Inferior parietal cortex (tissue), 1 donor: ENCODE results near the gene TNFRSF18.

ENCODE experiments used
- DNase-seq: peaks from one replicate; pipeline ENCODE4 v3.0.0-alpha.2; 2016; ENCODE audit errors: extremely low spot score

The TNFRSF18 gene

DNA sequence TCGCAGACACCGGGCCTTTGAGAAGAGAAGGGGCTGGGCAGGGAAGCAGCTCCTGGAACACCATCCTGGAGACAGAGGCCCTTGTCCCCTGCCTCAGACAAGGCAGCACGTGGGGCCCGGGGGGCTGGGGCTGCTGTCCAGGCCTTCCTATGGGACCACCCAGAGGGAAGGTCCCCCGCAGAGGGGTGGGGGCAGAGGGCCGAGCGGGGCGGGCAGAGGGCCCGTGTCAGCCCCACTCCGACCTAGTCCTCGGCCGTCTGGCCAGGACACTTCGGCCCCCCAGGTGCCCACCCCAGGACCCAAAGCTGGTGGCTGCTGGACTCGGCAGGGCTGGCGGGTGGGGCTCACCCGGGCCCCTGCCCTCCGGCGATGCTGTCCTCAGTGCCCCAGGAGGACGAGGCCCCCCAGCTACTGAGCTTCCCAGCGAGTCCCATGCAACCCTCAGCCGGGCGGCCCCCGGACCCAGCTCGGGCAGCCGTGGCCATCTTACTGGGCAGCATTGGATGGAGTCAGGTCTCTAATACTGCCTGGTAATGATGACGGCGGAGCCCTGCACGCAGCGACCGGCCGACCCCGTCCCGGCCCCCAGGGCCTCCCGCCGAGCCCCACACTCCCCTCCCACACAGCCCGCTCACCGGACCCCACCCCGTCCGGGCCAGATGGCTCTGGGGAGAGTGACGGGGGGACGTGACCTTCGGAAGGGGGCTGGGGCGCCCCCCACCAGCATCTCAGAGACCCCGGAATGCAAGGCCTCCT, 39.6 kb downstream of the TNFRSF18 start:
- no peak for DNase-seq

DNA sequence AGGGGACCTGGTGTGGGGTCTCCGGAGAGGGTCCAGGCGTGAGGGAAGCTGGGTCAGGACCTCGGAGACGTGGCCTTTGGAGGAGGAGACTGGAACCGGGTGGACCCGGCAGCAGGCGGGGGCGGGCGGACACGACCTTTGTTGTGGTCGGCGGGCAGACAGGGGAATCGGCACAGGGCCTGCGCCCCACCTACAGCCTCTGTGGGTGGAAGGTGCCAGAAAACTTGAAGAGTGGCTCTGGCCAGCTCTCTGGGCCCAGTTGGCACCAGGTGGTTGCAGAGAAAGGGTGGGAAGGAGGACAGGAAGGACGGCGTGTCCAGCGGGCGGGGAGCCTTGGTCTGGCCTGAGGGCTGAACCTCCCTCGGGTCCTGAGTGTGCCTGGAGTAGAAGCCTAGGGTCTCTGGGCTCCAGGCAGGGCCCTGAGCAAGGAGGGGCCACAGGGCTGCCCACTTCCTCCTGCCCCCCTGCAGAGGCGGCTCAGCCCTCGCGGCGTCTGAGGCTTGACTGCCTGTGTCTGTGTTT, 40.4 kb downstream of the TNFRSF18 start:
- no peak for DNase-seq

DNA sequence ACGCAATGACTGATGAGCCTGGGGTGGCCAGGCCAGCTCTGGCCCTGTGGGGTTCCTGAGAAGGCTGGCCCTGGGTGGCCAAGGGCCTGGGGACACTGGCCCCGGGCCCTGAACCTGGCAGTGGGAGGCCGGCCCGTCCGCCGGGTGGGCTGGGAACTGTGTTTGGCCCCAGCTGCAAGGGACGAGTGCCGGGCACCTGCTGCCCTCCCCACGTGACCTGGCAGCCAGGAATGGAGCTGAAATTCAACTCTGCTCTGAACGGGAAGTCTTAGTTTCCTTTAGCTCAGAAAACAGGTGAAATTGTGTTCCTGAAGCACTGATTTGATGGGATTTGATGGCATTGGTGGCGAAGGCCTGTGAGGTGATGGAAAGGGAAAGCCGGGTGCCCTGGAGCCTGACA, 40.9 kb downstream of the TNFRSF18 start:
- no peak for DNase-seq

DNA sequence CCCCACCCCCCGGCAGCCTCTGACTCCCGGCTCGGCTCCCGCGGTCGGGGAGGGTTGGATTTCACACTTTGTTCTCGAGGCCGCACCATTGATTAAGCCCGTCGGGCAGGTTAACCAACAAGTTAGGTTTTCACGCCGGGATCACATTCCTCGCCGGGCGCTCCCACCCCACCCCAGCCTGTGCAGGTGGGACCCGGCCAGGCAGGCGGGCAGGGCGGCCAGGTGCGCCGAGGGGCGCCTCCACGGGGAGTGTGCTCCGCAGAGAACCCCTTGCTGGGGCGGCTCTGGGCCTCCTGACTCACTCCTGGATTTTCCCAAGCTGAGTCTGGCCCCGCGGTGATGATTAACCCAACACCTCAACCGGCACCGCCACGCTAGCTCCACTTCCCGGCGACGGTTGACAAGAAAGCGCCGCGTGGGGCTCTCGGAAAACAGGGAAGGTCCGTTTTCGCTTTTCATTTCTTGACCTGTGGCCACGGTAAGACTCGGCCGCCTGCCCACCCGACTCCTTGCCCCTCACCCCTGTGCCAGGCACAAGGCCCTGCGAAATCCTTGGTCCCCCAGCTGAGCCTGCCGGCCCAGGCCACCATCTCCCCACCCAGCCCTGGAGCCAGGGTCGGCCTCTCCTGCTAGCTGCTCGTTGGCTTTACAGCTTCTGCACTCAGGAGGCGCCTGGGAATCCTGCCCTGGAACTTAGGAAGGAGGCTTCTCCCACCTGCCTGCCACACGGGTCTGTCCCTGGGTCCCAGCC, 41.5 kb downstream of the TNFRSF18 start:
- DNase-seq: no peak

DNA sequence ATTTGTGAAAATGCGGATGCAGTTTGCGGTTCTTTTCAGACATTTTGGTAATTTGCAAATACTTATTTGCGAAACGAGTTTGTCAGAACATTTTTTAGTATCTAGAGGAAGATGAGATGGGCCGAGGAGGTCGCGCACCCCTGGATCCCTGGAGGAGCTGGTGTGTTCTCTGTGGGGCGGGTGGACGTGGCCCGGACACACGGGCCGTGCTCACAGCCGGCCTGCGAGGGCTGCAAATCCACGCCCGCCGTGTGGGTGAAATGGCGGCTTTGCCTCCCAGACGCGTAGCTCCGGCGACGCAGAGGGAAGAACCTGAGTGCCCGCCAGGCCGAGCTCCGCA, 42.1 kb downstream of the TNFRSF18 start:
- DNase-seq: no peak

DNA sequence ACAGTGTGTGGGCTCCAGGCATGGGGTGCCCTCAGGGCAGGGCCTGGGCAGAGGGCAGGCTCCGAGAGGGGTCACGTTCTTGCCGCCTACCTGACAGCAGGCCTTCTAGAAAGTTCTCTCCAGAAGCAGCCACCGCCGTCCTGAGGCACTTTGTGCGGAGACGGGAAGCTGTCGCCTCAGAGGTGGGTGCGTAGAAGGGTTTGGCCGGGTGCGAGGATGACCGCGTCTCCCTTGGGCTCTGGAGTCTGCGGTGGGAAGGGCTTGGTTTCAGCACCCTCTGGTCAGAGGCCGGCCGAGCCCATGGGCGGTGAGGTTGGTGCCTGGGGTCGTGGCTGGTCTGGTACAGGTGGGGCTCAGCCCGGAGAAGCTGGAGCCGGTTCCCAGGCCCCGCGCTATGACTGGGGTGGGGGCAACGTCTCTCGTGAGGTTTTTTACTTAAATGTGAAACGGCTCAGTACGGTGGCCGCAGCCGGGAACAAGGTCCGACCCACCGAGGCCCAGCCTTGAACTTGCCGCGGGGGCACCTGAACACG, 42.8 kb downstream of the TNFRSF18 start:
- no peak for DNase-seq

DNA sequence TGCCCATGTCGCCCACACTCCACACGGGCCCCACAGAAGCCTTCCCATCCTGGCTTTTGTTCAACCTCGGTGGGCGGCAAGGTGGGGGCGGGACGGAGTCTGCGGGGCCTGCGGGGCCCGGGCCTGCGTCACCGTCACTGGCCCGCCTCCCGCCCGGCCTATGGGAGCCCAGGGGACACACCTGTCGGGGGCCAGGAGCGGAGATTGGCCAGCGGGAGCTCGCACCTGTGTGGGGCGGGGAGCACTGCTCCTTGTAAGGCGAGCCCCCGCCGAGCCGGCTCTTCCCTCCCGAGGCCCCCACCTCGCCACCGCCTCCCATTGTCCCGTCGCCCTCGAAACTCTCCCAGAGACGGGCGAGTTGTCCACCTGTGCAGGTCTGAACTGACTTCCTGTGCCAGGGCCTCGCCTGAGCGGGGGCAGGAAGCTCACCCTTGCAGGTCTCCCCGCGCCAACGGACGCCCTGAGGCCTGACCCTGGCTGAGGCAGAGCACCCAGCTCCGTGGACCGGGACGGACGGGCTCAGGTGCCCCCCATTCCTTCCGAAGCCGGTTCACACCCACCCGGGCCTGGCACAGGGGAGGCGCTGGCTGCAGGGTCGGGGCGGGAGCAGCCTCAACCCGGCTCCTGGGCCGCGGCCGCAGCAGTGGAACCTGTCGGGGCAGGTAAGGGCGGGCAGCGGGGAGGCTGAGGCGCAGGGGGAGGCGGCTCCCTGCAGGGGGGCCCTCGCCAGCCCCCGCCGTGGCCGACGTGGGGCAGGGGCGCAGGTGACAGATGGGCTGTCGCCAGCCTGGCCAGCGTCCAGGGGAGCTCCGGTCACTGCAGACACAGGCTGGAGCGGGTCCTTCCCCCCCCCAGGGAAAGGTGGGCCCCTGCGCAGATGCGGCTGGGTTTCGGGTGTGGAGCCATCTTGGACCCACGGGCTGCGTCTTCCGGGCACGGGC, 43.5 kb downstream of the TNFRSF18 start:
- no peak for DNase-seq

DNA sequence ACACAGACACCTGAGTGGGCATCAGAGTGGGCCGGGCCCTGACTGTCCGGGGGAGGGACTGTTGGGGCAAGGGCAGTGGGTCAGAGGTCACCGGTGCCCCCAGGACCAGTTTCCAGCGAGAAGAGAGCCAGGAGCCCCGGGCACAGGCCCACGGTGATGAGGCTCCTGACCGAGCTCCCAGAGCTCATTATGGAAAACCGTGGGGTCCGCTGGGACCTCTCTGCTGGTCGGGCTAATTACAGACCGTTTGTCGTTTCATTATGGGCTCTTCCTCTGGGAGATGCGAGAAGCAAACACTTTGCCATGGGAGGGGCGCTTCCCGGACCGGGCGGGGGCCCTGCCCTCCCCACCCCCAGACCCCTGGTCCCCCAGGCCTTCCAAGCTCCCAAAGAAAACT, 44.7 kb downstream of the TNFRSF18 start:
- no peak for DNase-seq

DNA sequence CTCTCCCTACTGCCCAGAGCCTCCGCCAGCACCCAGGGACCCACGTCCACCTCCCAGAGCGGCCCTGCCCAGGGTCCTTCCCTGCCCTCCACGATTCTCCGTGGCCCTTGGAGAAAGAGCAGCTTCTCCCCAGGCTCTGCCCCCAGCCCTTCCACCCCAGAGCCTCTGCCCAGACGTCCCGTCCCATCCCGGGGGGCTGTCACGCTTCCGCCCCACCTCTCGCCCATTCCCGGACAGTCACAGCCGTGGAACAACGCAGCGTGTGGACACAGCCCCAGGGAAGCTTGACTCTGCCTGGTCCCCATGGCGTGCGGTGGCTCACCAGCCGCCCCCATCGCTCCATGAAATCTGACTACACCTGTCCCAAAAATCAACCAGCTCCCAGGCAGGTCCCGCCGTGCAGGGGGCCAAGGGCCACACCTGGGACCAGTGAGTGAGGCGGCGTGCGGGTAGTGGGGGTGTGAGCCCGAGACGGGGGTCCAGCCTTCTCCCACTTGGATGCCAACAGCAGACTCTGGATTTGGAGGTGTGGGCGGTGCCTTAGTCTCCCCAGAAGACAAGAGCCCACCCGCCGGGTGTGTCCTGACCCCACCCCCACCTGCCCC, 45.2 kb downstream of the TNFRSF18 start:
- DNase-seq: no peak

DNA sequence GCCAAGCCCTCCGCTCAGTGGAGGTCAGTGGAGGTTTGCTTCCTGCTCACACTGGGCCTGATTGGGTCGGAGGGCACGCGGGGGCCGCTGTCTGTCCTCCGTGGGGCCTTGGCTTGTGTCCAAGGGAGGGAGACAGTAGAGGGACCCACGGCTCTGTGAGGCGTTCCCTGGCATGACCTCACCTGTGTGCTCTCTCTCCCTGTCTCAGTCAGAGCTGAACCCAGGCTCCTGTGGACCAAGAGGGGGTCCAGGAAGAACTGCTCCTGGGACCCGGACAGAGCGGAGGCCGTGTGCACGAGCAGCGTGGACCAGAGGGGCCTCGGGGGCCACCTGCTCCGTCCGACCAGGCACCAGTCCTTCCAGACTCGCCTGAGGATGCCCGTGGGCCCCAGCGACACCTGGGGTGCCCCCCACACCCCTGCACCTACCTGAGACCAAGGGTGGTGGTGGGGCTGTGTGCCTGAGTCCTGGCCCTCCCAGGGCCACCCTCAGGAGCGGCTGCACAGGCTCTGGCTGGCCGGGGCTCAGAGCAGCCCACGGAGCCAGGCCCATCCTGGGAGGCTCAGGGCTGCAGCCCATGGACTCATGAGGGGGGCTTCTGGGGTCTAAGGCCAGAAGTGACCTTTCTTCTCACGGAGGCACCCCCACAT, 46.0 kb downstream of the TNFRSF18 start:
- no peak for DNase-seq

DNA sequence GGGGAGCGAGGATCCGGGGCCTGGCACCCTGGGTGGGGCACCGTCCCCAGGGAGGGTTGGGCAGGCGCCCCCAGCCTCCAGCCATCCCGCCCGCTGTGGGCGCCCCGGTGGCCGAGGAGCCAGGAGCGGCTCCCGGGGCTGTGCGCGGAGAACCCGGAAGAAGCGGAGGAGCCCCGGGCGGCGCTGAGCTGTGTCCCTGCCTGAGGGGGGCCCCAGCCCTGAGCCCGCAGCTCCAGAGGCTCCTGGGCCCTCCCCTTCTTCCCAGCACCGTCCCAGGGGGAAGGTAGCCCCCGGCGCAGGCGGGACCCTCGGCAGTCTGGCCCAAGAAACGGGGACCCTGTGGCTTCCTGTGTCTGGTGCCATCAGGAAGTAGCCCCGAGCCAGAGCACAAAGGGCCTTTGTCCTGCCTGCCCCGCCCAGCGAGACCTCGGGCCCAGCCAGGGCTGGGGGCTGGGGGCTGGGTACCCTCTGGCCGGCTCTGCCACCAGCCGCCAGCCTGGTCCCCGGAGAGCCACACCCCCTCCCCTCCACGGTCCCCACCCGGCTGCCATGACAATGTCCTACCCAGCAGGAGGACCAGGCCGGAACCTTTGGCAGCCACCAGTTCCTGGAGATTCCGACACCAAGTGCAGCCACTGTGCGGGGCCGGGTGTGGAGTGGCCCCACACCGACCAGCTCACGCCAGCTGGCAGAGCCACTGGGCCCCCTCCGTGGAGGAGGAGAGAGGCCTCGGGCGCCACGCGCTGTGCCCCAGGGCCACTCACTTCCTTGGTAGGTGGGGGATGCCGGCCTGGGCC, 48.3 kb downstream of the TNFRSF18 start:
- peak; percentile 65 for DNase-seq

DNA sequence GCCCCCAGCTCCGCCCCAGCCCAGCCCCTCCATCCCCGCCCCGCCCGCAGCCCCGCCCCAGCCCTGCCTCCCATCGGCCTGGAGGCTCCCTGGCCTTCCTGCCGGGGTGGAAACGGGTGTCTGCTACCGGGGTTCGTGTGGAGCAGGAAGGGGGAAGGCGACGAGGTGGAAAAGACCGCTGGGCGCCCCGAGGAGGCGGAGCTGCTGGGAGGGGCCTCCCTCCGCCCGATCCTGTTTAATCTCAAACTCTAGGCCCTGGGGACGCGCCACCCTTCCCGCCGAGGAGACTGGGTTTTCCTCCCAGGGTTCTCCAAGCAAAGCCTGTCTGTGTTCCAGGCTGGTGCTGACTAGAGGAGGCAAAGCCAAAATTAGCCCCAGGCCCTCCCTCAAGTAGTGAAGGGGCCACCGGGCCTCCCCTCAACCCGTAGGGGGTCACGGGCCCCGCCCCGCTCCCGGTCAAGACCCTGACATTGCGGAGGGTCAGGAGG, 48.9 kb downstream of the TNFRSF18 start:
- DNase-seq: peak; percentile 63

DNA sequence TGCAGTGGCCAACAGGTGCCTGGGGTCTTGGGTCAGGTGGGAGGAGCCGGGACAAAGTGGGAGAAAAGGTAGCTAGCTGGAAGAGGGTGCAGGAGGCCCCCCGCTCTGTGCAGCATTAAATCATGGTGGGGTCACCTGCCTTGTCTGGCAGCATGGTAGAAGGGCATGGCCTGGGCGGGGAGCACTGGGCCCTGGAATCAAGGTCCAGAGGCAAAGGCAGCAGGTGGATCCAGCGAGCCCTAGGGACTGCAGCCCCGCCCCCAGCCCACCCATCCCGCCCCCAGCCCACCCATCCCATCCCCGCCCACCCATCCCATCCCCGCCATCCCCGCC, 49.4 kb downstream of the TNFRSF18 start:
- no peak for DNase-seq

DNA sequence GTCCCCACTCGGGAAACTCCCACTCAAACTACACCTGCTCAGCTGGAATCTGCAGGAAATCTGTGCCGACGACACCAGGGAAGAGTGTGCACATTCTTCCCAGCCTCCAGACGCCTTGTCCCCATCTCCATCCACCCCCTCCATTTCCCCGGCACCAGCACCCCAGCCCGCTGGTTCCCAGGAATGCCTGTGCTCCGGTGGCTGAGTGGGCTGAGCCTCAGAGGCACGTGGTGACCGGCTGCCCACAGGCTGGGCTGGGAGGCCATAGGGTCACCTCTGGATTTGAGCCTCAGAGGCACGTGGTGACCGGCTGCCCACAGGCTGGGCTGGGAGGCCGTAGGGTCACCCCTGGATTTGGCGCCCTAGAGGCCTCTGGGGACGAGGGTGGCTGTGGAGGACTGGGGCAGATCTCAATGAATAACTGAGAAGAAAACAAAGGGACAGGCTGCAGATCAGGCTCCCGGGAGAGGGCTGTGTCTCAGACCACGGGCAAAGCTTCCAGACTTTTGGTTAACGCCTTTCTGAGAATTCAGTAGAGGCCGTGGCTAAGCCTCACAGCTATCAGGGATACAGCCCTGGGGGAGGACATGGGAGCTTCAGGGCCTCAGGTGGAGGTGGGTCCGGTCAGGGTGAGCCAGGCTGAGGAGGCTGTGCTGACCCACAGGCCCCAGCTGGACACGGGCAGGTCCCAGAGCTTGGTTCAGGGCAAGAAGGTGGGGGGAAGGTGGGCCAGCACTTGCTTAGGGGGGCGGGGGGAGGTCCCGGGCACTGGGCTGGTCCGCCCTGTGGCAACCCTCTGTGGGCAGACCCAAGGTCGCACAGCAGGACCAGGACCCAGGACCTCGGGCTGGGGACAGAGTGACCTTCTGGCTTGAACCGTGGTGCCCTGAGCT, 50.0 kb downstream of the TNFRSF18 start:
- no peak for DNase-seq

DNA sequence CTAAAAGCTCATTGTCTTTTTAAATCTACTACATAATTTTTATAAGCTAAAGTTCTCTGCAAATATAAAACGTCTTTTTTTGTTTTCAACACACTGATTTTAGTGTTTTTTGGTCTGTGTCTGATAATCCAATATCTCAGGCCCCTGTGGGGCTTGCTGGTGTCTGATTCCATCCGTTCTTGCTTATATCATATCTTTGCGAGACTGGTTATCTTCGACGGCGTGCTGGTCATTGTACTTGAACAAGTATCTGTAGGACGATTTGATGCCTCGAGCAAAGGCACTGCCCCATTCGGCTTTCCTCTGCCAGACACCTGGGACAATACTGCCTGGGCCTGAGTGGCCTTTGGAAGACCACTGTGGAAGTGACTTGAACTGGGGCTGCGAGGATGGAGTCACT, 51.1 kb downstream of the TNFRSF18 start:
- DNase-seq: no peak

DNA sequence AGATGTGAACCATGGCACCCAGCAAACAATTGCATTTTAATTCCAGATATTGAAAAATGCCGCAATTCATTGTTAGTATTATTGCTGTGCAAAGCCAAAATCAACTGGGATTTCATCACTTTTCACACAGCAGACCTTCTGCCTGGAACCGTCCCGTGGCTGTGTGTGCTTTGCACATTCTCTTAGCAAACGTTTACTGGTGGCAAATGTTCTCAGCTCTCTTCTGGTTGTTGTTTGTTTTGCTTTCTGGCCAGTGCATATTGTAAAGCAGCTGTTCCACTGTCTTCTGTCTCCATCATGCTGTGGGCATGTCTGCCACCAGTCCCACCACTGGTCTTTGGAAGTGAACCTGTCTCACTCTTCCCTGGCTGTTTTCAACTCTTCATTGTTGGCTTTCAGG, 52.5 kb downstream of the TNFRSF18 start:
- DNase-seq: no peak
